ENCODE results near the gene BACH2.
A peak's percentile ranks its signal among the peaks of the same experiment; 100 is the strongest.

The BACH2 gene

GRCh38 chr6:90274451-90275030 is 22.1 kb downstream of the BACH2 start:
- DNase-seq, result no peak

DNA sequence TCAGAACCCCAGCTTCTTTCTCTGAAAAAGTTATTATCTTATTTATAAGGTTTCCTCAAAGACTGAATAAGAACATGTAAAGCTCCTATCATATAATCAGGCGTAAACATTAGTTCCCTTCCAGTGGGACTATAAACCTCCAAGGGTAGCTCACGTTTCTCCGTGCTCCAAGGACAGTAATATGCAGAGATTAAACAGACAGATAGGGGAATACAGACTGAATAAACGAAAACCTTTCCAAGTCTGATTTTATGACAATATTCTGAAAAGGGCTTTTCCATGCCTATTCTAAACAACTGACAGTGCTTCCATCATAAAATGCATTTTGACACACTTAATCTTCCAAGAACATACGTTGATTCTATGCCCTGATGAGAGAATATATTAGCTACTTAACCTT is 22.8 kb downstream of the BACH2 start:
- DNase-seq, result no peak

- no peak for DNase-seq
Measured at GRCh38 chr6:90272895-90273294, 23.7 kb downstream of the BACH2 start.

DNA sequence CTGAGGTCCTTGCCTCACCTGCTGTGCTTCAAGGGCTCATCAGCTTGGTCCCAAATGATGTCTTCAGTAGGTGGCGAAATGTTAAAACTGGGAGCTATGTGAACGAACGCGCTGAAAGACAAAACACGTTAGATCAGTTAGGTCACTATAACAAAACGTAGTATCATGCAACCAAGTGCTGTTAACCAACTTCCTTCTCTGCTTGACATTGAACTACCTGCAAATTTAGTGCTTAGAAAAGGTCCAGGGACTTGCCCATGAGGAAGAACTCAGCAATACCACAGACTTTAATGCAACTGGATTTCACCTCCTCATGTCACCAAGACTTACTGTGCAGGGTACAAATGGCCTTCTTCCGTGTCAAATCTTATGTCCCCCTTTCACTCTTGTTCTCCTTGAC is 24.8 kb downstream of the BACH2 start:
- no peak for DNase-seq

- no peak for DNase-seq
Measured at GRCh38 chr6:90269334-90269733, 27.3 kb downstream of the BACH2 start.

DNA sequence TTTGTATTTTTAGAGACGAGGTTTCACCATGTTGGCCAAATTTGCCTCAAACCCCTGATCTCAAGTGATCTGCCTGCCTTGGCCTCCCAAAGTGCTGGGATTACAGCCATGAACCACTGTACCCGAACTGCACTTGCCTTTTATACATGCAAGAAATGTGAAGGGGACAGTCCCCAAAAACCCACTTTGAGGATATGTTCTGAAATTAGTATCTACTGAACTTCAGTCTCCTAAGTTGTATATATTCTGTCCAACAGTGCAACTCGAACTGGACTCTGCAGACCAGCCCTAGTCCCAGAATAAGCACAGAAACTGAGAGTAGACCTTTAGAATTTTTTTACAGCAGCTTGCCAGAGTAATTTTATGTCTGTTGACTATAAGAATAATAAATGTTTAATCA is 28.5 kb downstream of the BACH2 start:
- DNase-seq, result no peak

DNA sequence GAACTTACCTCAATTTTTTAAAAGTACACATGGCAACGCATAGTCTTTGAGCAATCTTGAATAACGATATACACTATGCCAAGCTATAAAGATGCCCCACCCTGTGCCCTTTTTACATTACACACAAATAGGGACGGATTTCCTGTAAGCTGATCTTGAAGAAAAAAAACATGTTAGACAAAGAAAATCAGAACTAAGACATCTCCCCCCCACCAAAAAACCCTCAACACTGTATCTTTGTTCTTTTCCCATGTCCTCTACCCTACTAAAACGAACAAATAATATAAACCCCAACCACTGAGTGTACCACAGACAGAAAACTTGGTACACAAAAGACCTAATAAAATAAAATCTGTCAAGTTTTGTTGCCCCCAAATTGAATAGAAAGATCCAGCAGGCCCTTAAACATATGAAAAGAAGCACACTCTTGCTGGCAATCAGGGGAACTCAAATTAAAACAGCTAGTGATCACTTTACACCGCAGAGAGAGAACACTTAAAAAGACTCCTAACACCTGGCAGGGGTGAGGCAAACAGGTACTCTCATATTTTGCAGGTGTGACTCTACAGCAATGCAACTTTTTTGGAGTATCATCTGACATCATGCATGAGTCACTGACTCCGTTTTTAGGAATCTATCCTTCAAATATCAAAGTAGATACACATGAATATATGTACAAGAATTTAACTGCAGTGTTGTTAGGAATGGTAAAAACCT is 29.6 kb downstream of the BACH2 start:
- no peak for DNase-seq

- no peak for DNase-seq
Measured at GRCh38 chr6:90264561-90264960, 32.1 kb downstream of the BACH2 start.

DNA sequence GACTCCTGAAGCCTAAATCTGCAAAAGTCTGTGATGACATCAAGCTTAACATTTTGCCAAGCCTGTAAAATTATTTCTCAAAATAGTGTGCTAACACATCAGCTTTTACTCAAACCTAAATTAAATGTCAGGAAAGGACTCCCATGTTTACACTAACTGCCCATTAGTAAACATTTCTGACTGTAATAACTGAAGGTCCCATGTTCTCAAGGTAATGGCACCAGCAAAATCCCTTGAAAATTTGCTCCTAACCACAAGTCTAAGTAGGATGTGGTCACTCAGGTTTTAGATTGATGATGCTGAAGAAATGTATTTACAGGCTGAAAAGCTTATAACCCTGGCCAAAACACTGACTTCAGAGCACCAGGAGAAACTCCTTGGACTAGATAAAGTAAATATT is 33.0 kb downstream of the BACH2 start:
- DNase-seq, result no peak

DNA sequence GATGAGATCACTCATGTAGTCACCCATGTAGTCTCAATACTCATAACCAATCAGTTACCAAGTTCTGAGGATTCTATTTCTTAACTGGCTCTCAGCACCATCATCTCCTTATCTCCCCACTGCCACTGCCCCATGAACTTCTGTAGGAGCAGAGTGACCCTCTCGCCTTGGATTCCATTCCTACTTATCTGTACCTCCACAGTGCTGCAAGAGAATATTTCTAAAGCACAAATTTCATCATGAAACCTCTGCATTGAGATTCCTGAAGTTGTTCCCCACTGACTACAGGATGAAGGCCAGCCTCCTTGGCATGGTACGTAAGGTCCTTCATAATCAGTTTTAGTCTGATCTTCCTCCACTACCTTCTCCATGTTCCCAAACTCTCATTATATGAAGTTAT is 34.8 kb downstream of the BACH2 start:
- no peak for DNase-seq

DNA sequence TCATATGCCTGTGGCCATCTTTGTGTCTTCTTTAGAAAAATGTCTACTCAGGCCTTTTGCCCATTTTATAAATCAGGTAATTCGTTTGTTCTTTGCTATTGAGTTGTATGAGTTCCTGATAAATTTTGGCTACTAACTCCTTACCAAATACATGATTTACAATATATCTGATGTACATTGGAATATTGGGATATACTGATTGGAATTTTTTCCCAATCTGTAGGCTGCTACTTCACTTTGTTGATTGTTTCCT is 39.2 kb downstream of the BACH2 start:
- no peak for DNase-seq

GRCh38 chr6:90256698-90257485 is 39.8 kb downstream of the BACH2 start:
- no peak for DNase-seq

DNA sequence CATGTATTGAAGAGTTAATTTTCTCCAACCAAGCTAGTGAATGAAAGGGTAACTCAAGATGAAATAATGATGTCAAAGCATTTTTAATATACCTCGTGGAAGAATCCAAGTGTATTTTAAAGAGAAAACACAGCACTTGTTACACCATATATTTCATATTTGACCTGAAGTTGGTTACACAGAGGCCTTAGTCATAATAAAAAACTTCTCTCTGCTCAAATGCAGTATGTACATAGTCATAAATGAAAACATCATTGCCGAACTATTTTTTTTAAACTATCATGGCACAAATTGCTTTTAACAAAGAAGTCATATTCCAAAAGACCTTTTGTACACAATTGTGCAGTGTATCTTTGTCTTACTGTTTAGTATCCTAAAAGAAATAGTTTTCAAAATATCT is 43.0 kb downstream of the BACH2 start:
- DNase-seq, result no peak

DNA sequence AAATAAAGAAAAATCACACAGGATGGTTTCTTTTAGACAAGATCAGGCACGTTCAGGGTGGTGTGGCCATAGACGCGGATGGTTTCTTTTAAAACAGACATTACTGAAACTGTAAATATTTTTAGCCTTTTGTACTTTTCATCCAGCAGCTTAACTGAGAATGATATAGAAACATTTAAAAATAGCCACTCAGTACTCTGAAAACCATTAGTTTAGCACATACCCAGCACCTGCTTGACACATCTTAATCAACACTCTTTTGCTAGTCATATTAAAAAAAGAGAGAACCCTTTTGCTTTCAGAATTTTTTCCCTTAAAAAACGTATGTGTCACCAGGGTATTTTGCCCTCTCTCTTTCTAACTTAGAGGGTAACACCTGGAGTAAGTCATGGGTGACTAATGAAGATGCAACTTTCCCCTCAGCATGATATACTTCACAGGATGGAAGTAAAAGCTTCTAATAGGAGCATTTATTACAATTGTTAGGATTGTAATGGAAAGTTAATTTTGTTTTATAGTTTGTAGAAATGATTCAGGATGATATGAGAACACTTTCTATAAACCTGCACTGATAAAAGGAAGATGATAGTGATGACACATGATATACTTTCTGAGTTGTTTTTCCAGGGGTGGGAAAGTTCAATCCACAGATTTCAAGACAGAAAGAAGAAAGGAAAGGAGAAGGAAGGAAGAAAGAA is 45.2 kb downstream of the BACH2 start:
- no peak for DNase-seq

- DNase-seq, result no peak
Measured at GRCh38 chr6:90250405-90250804, 46.2 kb downstream of the BACH2 start.

DNA sequence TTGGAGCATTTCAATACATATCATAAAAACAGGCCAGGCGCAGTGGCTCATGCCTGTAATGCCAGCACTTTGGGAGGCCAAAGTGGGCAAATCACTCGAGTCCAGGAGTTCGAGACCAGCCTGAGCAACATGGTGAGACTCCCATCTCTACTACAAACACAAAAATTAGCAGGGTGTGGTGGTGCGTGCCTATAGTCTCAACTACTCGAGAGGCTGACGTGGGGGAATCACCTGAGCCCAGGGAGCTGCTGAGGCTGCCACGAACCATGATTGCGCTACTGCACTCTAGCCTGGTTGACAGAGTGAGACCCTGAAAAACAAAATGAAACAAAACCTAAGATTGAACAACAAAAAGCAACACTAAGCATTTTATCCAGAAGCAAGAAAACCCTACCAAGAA is 47.2 kb downstream of the BACH2 start:
- DNase-seq, result no peak

- no peak for DNase-seq
Measured at GRCh38 chr6:90249034-90249433, 47.6 kb downstream of the BACH2 start.

- no peak for DNase-seq
Measured at GRCh38 chr6:90247262-90247661, 49.4 kb downstream of the BACH2 start.

- peak; percentile 21 for DNase-seq
Measured at GRCh38 chr6:90241229-90241880, 55.3 kb downstream of the BACH2 start.

DNA sequence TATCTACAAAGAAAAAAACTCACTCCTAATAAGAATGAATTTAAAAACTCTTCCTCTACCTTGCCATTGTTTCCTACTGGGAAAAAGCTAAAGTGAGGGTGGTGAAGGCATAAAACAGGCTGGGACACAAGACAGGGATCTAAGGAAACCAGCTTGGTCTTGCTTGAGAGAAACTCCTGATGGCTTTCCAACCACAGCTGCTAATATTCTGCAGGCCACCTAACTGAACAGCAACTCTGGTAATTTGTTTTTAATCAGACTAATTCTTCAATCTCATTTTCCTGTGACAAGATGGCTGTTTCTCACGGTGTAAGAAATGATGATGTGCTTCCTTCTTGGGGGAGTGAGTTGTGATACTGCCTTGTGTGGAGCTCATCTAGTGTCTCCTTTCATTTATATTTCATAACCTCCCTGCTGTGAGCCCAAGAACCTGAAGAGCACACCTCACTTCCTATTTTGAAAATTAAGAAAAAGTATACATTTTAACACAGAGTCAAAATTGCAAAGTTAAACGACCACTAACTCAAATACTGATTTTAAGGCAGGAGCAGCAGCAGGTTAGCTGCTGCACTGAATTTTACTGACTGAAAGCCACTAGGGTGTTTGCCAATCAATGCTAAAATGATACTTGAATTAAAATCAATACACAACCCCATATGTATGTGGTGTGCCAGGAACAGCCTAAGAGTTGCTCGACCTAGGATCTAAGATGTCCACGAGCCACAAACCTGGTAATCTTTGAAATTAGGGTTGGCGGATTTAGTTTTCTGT is 58.0 kb downstream of the BACH2 start:
- no peak for DNase-seq

DNA sequence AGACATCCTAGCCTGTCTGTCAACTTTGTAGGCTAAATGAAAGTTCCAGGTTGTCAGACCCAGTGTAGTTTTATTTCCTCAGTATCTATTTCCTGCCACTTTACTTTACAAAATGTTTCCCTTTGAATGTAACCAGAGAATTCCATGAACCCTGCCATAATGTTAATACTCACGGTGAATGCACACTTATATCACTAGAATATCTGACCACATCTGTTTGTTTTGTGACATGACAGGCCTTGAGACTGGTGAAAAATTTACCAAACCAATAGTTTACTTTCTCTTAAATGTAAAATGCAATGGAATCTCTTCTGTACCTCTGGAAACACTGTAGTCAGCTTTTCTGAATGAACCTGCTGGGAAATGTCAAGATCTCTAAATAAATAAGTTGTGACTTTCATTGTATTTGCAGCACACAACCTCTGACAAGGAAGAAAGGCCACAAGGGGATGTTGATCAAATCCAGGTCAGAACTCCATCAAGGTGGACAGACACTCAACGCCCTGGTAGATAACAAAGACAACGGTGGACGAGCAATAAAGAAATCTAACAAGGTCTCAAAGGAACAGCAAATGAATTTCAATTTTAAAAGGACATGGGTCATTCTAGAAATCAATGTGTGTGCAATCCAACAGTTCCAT is 59.2 kb downstream of the BACH2 start:
- no peak for DNase-seq

- no peak for DNase-seq
Measured at GRCh38 chr6:90233994-90234393, 62.6 kb downstream of the BACH2 start.

Data from GF-D8 (cell line).